HG03159 (cell line): ENCODE measurements around the gene ZNF570.

Experiments used
- ATAC-seq: cut with Tn5 transposase; IDR thresholded peaks from one replicate; pipeline ENCODE4 v1.9.1; 2021; ENCODE audit warnings: mild to moderate bottlenecking, moderate library complexity; ENCODE audit not compliant: unreplicated experiment

Gene ZNF570

DNA sequence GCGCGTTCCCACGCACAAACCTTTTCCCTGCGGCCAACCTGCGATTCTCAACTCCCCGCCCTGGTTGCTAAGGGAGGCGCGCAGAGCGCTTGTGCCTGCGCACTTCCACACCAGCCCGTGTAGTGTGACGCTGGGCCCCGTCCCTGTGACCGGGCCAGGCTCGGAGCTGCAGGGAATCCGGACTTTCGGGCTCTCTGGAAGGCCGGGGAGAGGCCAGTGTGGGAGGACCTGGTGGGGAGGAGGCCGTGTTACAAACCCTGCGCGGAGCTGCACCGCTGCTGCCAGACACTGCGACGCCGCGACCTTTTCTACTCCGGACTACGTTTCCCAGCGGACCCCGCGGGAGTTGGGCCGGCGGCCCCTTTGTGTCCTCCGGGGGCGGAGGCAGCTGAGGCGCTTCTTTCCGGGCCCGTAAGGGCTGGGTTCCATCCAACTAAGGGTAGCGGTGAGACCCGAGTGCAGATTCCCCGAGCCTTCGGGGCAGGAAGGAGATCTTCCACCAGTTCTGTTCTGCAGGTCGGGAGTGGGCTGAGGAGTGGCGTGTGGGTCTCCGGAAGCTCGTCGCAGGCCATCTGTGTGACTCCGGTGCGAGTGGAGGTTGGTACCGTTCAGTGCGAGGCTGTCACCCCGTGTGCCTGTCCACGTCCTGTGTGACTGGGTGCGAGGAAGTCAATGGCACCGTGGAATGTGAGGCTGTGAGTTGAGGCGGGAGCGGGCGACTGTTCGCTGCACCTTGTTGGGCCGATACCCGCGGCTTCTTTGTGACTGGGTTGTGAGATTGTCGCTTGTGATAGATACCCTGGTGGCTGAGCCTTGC lies at the start of gene ZNF570:
Gene ZNF570, plus strand, starts transcription at position 396 of the 817 bp plus-strand sequence. CDS start 999 bp downstream, outside the sequence.
- ATAC-seq, result peak; percentile 59

DNA sequence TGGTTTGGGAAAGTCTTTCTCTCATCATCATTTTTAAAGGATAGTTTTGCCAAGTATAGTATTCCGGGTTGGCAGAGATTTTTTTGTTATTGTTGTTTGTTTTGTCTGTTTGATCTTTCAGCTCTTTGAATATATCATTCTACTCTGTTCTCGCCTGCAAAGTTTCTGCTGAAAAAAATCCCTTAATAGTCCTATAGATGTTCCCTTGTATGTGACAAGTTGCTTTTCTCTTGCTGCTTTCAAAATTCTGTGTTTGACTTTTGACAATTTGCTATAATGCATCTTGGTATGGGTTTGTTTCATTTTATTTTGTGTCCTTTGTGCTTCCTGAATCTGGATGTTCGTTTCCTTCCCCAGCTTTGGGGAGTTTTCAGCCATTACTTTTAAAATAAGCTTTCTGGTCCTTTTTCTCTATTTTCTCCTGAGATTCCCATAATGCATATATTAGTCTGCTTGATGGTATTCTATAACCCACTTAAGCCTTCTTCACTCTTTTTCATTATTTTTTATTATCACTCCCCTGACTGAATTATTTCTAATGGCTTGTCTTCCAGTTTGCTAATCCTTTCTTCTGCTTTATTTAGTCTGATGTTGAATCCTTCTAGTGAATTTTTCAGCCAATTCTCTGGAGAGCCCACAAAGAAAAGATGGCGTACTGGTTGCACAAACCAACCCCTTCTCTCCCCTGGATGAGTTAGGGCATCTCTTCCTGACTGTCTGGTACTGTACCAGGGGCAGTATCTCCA lies 16.5 kb upstream of the ZNF570 start:
- no peak for ATAC-seq

DNA sequence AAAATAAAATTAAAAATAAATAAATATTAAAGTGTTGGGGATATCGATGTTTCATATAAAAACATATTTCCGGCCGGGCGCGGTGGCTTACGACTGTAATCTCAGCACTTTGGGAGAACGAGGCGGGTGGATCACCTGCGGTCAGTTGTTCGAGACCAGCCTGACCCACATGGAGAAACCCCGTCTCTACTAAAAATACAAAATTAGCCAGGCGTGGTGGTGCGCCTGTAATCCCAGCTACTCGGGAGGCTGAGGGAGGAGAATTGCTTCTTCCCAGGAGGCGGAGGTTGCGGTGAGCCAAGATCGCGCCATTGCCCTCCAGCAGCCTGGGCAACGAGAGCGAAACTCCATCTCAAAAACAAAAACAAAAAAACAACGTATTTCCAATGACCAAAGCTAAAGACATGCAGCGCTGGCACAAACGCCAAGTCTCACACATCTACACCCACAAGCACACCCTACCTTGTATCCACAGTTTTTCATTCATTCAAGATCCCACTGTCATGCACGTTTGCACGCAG lies 2.8 kb upstream of the ZNF570 start:
- no peak for ATAC-seq

DNA sequence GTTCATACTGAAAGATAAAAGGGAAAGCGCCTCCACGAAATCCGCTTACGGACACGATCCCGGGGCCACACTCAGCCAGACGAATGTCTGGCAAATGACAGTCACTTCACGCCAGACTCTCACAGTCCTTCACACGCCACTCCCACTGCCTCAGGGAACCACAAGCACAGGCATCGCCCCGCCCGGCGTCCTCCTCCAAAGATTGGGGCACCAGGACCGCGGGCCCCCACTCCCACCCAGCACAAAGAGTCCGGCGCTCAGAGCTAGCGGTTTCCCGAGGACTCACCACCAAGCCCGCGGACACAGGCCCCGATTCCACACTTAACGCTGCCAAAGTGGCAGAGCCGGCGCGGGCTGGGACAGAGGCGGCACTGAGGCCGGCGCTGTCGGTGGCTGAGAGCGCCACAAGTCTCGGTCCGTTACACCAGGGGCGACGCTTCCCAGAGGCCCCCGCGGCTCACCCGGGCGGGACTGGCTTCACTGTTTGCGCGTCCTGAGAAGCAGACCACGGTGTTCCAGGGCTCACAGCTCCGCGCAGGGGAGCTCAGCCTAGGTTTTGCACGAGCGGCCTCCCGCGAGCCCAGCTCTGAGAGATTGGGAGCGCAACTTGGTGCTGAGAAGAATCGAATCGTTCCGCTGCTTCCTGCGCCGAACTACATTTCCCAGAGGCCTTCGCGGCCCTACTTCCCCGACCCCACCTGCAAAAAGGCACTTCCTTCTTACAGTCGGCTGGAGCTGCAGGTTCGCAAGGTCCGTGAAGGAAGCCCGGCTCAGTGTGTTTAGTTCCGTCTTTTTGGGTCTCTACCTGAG lies 2.2 kb upstream of the ZNF570 start, which contains the start of gene ZNF569:
Gene ZNF569, minus strand, starts transcription at position 647 of the 810 bp plus-strand sequence. CDS start 22,523 bp downstream, outside the sequence.
- peak; percentile 69 for ATAC-seq

GRCh38 chr19:37467608-37468090 lies 1.5 kb upstream of the ZNF570 start:
- no peak for ATAC-seq

DNA sequence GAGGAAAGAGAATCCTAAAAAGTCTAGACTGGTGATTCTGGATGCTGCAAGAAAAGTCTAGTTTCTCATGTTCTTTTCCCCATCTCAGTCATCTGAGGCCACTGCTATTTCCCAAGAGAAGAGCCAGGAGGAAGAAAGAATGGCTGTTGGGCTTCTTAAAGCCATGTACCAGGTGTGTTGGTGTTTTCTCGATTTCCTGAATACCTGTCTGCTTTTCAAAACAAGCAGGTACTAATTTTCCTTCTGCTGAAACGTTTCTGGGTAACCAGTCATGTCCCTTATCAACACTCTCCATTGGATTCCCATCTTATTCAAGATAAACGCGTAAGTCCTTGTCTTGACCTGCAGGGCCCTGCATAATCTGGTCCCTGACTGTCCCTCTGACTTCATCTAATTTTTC lies 1.1 kb downstream of the ZNF570 start:
- no peak for ATAC-seq

DNA sequence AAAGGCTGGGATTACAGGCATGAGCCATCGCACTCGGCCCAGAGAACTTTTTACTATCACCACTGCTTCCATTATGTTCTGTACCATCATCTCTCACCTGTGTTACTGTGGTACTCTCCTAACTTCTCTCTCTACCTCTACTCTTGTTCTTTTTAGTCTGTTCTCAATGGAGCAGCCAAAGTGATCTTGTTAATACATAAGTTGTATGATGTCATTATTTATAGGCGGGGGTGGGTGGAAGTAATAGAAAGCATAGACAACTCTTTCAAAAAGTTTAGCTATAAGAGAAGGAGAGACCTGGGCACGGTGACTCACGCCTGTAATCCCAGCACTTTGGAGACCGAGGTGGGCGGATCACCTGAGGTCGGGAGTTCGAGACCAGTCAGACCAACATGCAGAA lies 3.0 kb downstream of the ZNF570 start:
- no peak for ATAC-seq

DNA sequence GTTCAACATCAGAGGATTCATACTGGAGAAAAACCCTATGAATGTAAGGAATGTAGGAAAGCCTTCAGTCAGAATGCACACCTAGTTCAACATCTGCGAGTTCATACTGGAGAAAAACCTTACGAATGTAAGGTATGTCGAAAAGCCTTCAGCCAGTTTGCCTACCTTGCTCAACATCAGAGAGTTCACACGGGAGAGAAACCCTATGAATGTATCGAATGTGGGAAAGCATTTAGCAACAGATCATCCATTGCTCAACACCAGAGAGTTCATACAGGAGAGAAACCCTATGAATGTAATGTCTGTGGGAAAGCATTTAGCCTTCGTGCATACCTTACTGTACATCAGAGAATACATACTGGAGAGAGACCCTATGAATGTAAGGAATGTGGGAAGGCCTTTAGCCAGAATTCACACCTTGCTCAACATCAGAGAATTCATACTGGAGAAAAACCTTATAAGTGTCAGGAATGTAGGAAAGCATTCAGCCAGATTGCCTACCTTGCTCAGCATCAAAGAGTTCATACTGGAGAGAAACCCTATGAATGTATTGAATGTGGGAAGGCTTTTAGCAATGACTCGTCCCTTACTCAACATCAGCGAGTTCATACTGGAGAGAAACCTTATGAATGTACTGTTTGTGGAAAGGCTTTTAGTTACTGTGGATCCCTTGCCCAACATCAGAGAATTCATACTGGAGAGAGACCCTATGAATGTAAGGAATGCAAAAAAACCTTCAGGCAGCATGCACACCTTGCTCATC lies 15.4 kb downstream of the ZNF570 start:
- ATAC-seq, result no peak

- no peak for ATAC-seq
Measured at GRCh38 chr19:37492213-37492612, 23.1 kb downstream of the ZNF570 start.

DNA sequence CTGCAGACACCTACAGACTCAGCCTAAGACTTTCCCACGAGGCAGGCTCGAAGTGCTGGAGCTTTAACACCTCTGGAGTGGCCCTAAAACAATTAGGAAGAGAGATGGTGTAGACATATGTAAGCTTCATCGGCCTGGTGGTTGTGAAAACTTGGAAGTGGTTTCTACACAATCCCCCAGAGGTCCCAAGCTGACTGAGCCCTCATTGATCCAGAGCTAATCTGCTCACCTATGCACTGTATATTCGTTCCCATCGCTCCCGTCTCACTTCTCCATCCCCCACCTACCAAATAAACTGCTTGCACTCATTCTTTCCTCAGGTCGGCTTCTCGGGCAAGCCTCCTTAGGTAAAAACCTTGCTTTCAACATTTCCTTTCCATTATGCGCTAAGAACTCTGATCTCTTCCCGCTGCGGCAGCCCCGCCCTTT lies 36.8 kb downstream of the ZNF570 start:
- no peak for ATAC-seq

DNA sequence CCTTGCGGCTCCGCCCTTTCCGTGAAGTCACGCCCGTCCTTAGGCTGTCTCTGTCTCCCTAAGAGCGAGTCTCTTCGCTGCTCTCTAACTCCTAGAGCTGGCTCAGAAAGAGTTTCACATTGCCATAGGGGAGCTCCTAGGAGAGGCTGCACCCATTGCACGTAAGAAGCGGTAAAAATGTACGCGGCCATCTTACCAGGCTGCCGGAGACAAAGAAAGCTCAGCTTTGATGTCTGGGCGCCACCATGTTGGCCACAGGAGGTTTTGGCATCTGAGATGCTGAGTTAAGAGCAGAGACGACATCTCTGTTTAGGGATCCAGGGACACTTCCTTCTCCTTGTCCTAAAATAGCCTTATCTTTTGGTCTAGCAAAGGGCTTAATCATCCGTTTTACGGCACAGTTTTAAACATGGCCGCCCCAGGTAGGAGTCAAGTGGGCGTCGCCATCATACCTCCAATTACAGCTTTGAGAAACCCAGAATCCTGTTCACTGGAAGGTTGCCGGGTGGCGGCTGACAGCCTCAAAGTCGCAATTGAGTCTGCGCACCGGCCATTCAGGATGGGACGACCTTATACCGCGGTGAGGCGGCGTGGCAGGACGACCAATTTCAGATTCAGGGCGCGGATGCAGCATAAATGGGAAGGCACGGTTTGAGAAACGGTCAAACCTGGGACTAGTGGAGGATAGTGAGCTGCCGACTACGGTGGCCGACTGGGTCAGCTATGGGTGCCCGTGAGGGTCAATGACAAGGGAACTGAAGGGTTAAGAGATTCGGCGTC lies 37.4 kb downstream of the ZNF570 start, which contains the start of gene ZNF793:
Gene ZNF793, plus strand, starts transcription at position 553 of the 780 bp plus-strand sequence. CDS start 16,501 bp downstream, outside the sequence.
- no peak for ATAC-seq

DNA sequence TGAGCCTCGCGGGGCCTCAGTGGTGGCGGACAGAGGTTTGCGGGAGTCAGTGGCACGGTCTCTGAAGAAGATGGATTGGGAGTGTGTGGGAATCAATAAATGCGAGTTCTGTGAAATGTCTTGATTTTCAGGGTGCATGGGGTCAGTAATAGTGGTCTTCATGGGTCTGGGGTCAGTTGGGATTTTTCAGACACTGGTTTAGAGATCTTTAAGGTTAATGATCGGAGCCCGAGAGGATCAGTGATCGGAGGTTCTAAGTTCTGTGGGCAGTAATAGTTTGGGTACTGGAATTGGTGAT lies 38.0 kb downstream of the ZNF570 start:
- no peak for ATAC-seq

- ATAC-seq, result no peak
Measured at GRCh38 chr19:37511186-37511585, 42.0 kb downstream of the ZNF570 start.

- ATAC-seq, result no peak
Measured at GRCh38 chr19:37511821-37512220, 42.7 kb downstream of the ZNF570 start.

- ATAC-seq, result no peak
Measured at GRCh38 chr19:37513397-37513796, 44.2 kb downstream of the ZNF570 start.

DNA sequence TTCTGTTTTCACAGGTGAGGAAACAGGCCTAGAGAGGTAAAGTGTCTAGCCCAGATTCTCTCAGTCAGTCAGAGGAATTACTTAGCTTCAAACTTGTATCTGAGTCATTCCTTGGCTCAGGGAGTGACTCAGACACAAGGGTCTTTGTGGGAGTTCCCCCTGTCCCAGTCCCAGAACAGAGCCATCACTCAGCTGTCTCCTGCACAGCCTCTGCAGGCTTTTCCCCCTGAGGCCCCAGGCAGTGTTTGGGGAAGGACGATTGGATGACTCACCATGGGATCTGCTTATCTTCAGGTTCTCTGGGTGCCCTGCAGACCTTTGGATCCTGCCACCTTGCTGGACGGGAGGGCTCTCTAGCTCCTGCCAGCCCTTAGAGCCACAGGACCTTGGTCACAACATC lies 50.7 kb downstream of the ZNF570 start:
- no peak for ATAC-seq

DNA sequence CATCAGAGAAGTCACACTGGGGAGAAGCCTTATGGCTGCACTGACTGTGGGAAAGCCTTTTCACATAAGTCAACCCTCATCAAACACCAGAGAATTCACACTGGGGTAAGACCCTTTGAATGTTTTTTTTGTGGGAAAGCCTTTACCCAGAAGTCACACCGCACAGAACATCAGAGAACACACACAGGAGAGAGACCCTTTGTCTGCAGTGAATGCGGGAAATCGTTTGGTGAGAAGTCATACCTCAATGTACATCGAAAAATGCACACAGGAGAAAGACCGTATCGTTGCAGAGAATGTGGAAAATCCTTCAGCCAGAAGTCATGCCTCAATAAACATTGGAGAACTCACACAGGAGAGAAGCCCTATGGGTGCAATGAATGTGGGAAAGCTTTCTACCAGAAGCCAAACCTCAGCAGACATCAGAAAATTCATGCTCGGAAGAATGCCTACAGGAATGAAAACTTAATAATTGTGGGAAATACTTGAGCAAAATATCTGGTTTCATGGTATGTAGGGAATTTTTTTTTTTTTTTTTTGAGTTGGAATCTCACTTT lies 68.3 kb downstream of the ZNF570 start:
- ATAC-seq, result no peak
